Right lobe of liver (tissue), 6 donors: ENCODE results near the gene ZDHHC7. TPM values are rescaled to one million over a fixed set of nuclear protein-coding genes. Genes with fewer than 3 reads are reported as not detected.

ENCODE experiments used
- ATAC-seq, 4 donors: fragments of 200-7000 bp; cut with Tn5 transposase; one replicate each; pipeline ENCODE4 v1.9.1; 2020; ENCODE audit warnings: mild to moderate bottlenecking in 4 of 4, moderate library complexity in 4 of 4
- DNase-seq, 3 donors: peaks; one replicate each; pipeline ENCODE4 v3.0.0-alpha.2; 2020
- H3K27ac ChIP-seq, 3 donors: fragments of 200-600 bp; one replicate each; pipeline ENCODE4 v1.8.0; 2022
- H3K27me3 ChIP-seq, 2 donors: fragments of 200-600 bp; one replicate each; pipeline ENCODE4 v1.8.0; 2022
- H3K36me3 ChIP-seq, 4 donors: fragments of 200-600 bp; sonication (generic) in 1 of 4; one replicate each; pipeline versions ENCODE4 v1.5.1 to v1.8.0; 2017 to 2022; ENCODE audit warnings: control low read depth in 1 of 4
- H3K4me1 ChIP-seq, 4 donors: fragments of 200-600 bp; sonication (generic) in 1 of 4; one replicate each; pipeline versions ENCODE4 v1.5.1 to v1.8.0; 2017 to 2022; ENCODE audit warnings: control low read depth in 1 of 4
- H3K4me3 ChIP-seq, 3 donors: fragments of 200-600 bp; one replicate each; pipeline ENCODE4 v1.8.0; 2022
- H3K9me3 ChIP-seq, 4 donors: fragments of 200-600 bp; sonication (generic) in 1 of 4; one replicate each; pipeline versions ENCODE4 v1.5.1 to v1.8.0; 2017 to 2022; ENCODE audit warnings: control low read depth in 1 of 4
- CTCF ChIP-seq, 4 donors: fragments of 200-600 bp in 3 of 4; fragments of 450-650 bp in 1 of 4; IDR thresholded peaks; one replicate each; pipeline versions ENCODE4 v1.5.1 to v1.8.0; 2016 to 2022; ENCODE audit warnings: antibody characterized with exemption in 4 of 4, mild to moderate bottlenecking in 2 of 4
- POLR2A ChIP-seq: fragments of 450-650 bp; IDR thresholded peaks from one replicate; pipeline ENCODE4 v1.6.1; 2017; ENCODE audit warnings: antibody characterized with exemption, mild to moderate bottlenecking
- WGBS: methylation state at CpG from one replicate; pipeline ENCODE4 v1.1.6; 2018; ENCODE audit warnings: low coverage, low lambda C conversion rate; ENCODE audit not compliant: insufficient coverage; ENCODE audit errors: missing lambda C conversion rate; 5-methylcytosine and 5-hydroxymethylcytosine counted together
- intact Hi-C, 2 donors: fragments of 100-400 bp; cut with DNase I; formaldehyde crosslinking; loops; one replicate each; pipeline versions ENCODE4 v1.11.2 to v1.14.1; 2022
- total RNA-seq, 6 experiments: library from RNA; depleted of rRNA in 2 of 6; stranded (reverse); fragments of >200 nt in 2 of 6; fragmentation: NEBNext Ultra II Directional in 3 of 6; extraction: Animal tissue kit (Norgen Biotek cat#: 25700) in 3 of 6; gene quantifications; one replicate each; pipeline versions ENCODE4 v1.1.0 to v1.2.4, GENCODE V29; 2016 to 2023
- donor health status: DM: no; HTN: yes; CAD: no.
- donor health status: DM: no; HTN: no; CAD: no.
- donor health status: DM: no; HTN: no; CAD: no.
- donor health status: DM: no; HTN: yes; CAD: no.
- donor health status: DM: no; HTN: yes; CAD: no.

Gene ZDHHC7
- total RNA-seq, 6 experiments from 2014 or later = 10.7 to 27.5 (median 19.0) TPM

- Histone ChIP-seq H3K27ac (no peak overlapping the region), H3K27me3 (no peaks in the 10 kb centered on the region), H3K36me3 (no peaks in the 10 kb centered on the region), H3K9me3 (no peaks in the 10 kb centered on the region), H3K4me3 (no peak overlapping the region), H3K4me1 (peaks cover 0 to 13% (median 0%) of the 10 kb centered on the region in 4 donors)
- 73% methylated on average over 8 of the region's 8 CpGs for WGBS
- DNase-seq (no peak), ATAC-seq (no peak)
- TF ChIP-seq POLR2A = no peak
- no peak for TF ChIP-seq CTCF (IDR thresholded peaks at IDR 0.05)
- intact Hi-C loops = no loop called here
Measured at GRCh38 chr16:85051683-85052082, 40.3 kb upstream of the ZDHHC7 start.

DNA sequence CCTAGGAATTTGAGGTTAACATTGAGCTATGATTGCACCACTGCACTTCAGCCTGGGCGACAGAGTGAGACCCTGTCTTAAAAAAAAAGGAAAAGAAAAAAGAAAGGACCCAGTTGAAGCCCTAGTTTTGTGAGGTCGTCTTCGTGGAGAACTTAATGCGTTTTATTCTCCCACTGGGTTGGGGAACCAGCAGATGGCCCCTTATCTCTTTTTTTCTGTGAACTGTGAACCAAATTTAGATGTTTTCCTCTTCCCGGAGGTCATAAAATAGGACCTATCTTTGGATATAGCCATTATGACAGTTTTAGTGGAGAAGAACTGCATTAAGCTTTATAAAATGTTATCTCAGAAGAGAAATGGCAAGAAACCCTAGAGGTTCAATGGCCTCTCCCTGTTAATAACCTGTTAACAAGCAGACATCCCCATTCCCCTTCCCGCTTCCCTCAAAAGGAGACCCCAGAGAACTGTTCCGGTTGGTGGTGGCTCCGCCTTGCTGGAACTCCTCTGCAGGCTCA, 39.8 kb upstream of the ZDHHC7 start:
- no peak for TF ChIP-seq CTCF (IDR thresholded peaks at IDR 0.05)
- Histone ChIP-seq H3K36me3 (no peaks in the 10 kb centered on the region), H3K9me3 (no peaks in the 10 kb centered on the region), H3K4me3 (no peak overlapping the region), H3K4me1 (peaks cover 0 to 13% (median 0%) of the 10 kb centered on the region in 4 donors), H3K27ac (no peak overlapping the region), H3K27me3 (no peaks in the 10 kb centered on the region)
- ATAC-seq (no peak), DNase-seq (no peak)
- WGBS = 62% methylated on average over 7 of the region's 8 CpGs
- intact Hi-C loops = no loop called here

DNA sequence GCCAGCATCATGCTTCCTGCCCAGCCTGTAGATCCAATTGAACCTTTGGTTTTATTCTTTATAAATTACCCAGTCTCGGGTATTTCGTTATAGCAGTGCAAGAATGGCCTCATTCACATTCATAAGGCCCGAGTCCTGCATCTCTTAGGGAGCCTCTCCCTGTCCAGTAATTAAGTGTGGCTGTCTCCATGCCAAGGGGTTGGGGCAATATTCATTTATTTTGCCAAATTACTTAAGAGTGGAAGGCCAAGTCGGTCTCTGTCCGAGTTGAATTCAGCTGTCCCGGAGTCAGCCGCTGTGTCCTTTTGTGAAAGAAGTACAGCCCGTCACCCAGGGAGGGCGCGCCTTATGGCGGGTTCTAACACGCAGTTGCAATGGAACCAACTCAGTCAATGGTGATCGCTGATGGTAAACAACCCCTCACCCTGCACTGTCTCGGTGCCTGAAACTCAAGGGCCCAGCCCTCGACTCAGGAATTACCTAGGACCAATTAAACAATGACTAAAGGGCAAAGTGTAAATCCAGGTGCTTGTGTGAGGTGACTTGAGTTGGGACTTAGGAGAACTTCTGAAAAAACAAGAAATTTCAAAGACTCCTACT, 38.5 kb upstream of the ZDHHC7 start:
- Histone ChIP-seq H3K4me1 (peaks cover 0 to 2% (median 0%) of the 10 kb centered on the region in 4 donors), H3K27me3 (no peaks in the 10 kb centered on the region), H3K36me3 (no peaks in the 10 kb centered on the region), H3K27ac (no peak overlapping the region), H3K4me3 (no peak overlapping the region), H3K9me3 (no peaks in the 10 kb centered on the region)
- TF ChIP-seq POLR2A = no peak
- no peak for TF ChIP-seq CTCF (IDR thresholded peaks at IDR 0.05)
- intact Hi-C loops = no loop called here
- no peak for ATAC-seq
- WGBS = 84% methylated on average over 5 of the region's 15 CpGs
- no peak for DNase-seq

- Histone ChIP-seq H3K9me3 (no peaks in the 10 kb centered on the region), H3K36me3 (no peaks in the 10 kb centered on the region), H3K27me3 (no peaks in the 10 kb centered on the region), H3K4me3 (no peak overlapping the region), H3K4me1 (no peaks in the 10 kb centered on the region), H3K27ac (no peak overlapping the region)
- ATAC-seq (no peak), DNase-seq (peak in 1 of 3 donors; percentile 50)
- TF ChIP-seq POLR2A = no peak
- no peak for TF ChIP-seq CTCF (IDR thresholded peaks at IDR 0.05)
- intact Hi-C loops = no loop called here
- WGBS = 86% methylated on average over 5 of the region's 17 CpGs
Measured at GRCh38 chr16:85048921-85049562, 37.7 kb upstream of the ZDHHC7 start.
